K562 (cell line): ENCODE measurements around the gene PGPEP1. TPM values are rescaled to one million over a fixed set of nuclear protein-coding genes. Genes with fewer than 3 reads are reported as not detected.

Experiments used
- ATAC-seq: fragments of 200-7000 bp; cut with Tn5 transposase; 3 replicates; pipeline ENCODE4 v1.9.1; 2020; ENCODE audit warnings: moderate library complexity
- BruUV-seq: library from RNA; stranded (reverse); fragments of 400-500 nt; replicated peaks from 2 replicates; lab custom pipeline; 2021; lab: Mats Ljungman, UMichigan
- CTCF ChIA-PET: fragments of 300-600 bp; formaldehyde crosslinking; extraction: SDS; loops from one replicate; lab custom pipeline; 2021; ENCODE audit warnings: low intra/inter-chr PET ratio; lab: Yijun Ruan, JAX
- POLR2A ChIA-PET: fragments of 300-600, 350-650 bp; sonication (Branson Sonifier 250); formaldehyde crosslinking; extraction: SDS; loops from one replicate; lab custom pipeline; 2021; ENCODE audit warnings: antibody characterized with exemption, inconsistent platforms; lab: Yijun Ruan, JAX
- DNase-seq, 4 experiments: peaks; one replicate each; pipeline versions ENCODE4 v3.0.0 to v3.0.0-alpha.2; 2011 to 2018; ENCODE audit warnings: low spot score in 3 of 4, mixed read lengths in 3 of 4; ENCODE audit errors: extremely low read depth in 1 of 4
- FAIRE-seq: peaks from 2 replicates; lab custom pipeline; 2011; peaks lifted over from hg19 to GRCh38; lab: Jason Lieb, UNC
- H2AFZ ChIP-seq: 2 replicates; pipeline ENCODE4 v1.6.0; 2011; ENCODE audit warnings: low read depth, low read length, control low read depth, inconsistent platforms
- H3K27ac ChIP-seq: fragments of 200-600 bp; 3 replicates; pipeline ENCODE4 v1.8.0; 2011; ENCODE audit warnings: low read depth, mild to moderate bottlenecking, control low read depth, inconsistent platforms, low read length, moderate library complexity, mixed read lengths; ENCODE audit errors: extremely low read depth
- H3K27me3 ChIP-seq, 2 experiments: fragments of 300-600 bp in 1 of 2; 2 replicates in 1 of 2; 3 replicates in 1 of 2; pipeline versions ENCODE4 v1.6.0 to v1.8.0; 2011; ENCODE audit warnings: inconsistent platforms in 2 of 2, low read length in 2 of 2, mild to moderate bottlenecking in 1 of 2, mixed read lengths in 1 of 2, moderate library complexity in 1 of 2; ENCODE audit not compliant: control insufficient read depth in 2 of 2, insufficient read depth in 2 of 2
- H3K36me3 ChIP-seq: fragments of 300-600 bp; 3 replicates; pipeline ENCODE4 v1.8.0; 2011; ENCODE audit warnings: mild to moderate bottlenecking, low read length, inconsistent platforms; ENCODE audit not compliant: control insufficient read depth, insufficient read depth
- H3K4me1 ChIP-seq, 2 experiments: fragments of 200-600 bp in 1 of 2; replicated peaks in 1 of 2; 2 replicates in 1 of 2; 3 replicates in 1 of 2; pipeline versions ENCODE4 v1.5.1 to v1.8.0; 2011; ENCODE audit warnings: inconsistent platforms in 2 of 2, low read length in 2 of 2, mild to moderate bottlenecking in 1 of 2, mixed read lengths in 1 of 2, moderate library complexity in 1 of 2; ENCODE audit not compliant: control insufficient read depth in 2 of 2, insufficient read depth in 2 of 2
- H3K4me2 ChIP-seq: 2 replicates; pipeline ENCODE4 v1.6.1; 2011; ENCODE audit warnings: low read length, control low read depth, inconsistent platforms, mixed read lengths; ENCODE audit not compliant: insufficient read depth
- H3K4me3 ChIP-seq: fragments of 200-600 bp; sonication (generic), shearing (Covaris generic); 2 replicates; pipeline ENCODE4 v1.5.1; 2016; ENCODE audit warnings: control low read depth, inconsistent platforms
- H3K79me2 ChIP-seq: fragments of 200-600 bp; 3 replicates; pipeline ENCODE4 v1.8.0; 2011; ENCODE audit warnings: low read length, inconsistent platforms; ENCODE audit not compliant: control insufficient read depth, insufficient read depth
- H3K9ac ChIP-seq, 2 experiments: 2 replicates each; pipeline versions ENCODE4 v1.6.0 to v1.6.1; 2011; ENCODE audit warnings: low read depth in 2 of 2, low read length in 2 of 2, control low read depth in 1 of 2, inconsistent platforms in 1 of 2, mild to moderate bottlenecking in 1 of 2, mixed read lengths in 1 of 2; ENCODE audit not compliant: insufficient read depth in 1 of 2
- H3K9me1 ChIP-seq: one replicate; pipeline ENCODE4 v1.6.0; 2011; ENCODE audit warnings: inconsistent platforms, mild to moderate bottlenecking, low read length, moderate library complexity; ENCODE audit not compliant: control insufficient read depth, insufficient read depth
- H3K9me3 ChIP-seq: replicated peaks from 2 replicates; pipeline ENCODE4 v1.5.1; 2011; ENCODE audit warnings: low read depth, low read length, inconsistent platforms; ENCODE audit not compliant: control insufficient read depth, insufficient read depth
- H4K20me1 ChIP-seq: replicated peaks from 2 replicates; pipeline ENCODE4 v1.6.1; 2011; ENCODE audit warnings: low read length, inconsistent platforms, mixed read lengths; ENCODE audit not compliant: control insufficient read depth, insufficient read depth
- MAZ ChIP-seq, 2 experiments: fragments of 450-650 bp in 1 of 2; sonication (generic) in 1 of 2; formaldehyde crosslinking; IDR thresholded peaks in 1 of 2; conservative IDR thresholded peaks in 1 of 2; 2 replicates each; pipeline versions ENCODE4 v1.4.0 to v1.5.0; 2020; ENCODE audit warnings: mild to moderate bottlenecking in 1 of 2, missing genetic modification reagents in 1 of 2
- MCM7 ChIP-seq, 2 experiments: fragments of 450-650 bp; IDR thresholded peaks; 2 replicates each; pipeline ENCODE4 v1.6.1; 2016 to 2018
- POU5F1 ChIP-seq: fragments of 150-350 bp; IDR thresholded peaks from 2 replicates; pipeline ENCODE4 v1.6.1; 2014; ENCODE audit warnings: borderline replicate concordance, low read length, low read depth, mild to moderate bottlenecking; ENCODE audit not compliant: partially characterized antibody
- RBFOX2 ChIP-seq: fragments of 200-400 bp; formaldehyde crosslinking; IDR thresholded peaks from 2 replicates; pipeline ENCODE4 v1.6.1; 2017; ENCODE audit warnings: low read depth, mild to moderate bottlenecking, low read length, moderate library complexity
- RBM34 ChIP-seq: fragments of 200-400 bp; formaldehyde crosslinking; IDR thresholded peaks from 2 replicates; pipeline ENCODE4 v1.6.1; 2018; ENCODE audit warnings: low read length, borderline replicate concordance; ENCODE audit not compliant: insufficient read depth
- TBP ChIP-seq: optimal IDR thresholded peaks from 2 replicates; pipeline ENCODE3; 2011; ENCODE audit warnings: low read depth, low read length, improper control_type of control experiment
- ZNF512 ChIP-seq: IDR thresholded peaks from 2 replicates; pipeline ENCODE4 v1.6.1; 2016; ENCODE audit warnings: missing genetic modification characterization, missing compliant biosample characterization
- WGBS: fragments of 100-300 bp; shearing (Covaris generic); methylation state at CpG from one replicate; pipeline ENCODE4 v1.1.6; 2016; ENCODE audit warnings: low coverage, mixed read lengths; ENCODE audit not compliant: insufficient coverage; ENCODE audit errors: missing lambda C conversion rate; 5-methylcytosine and 5-hydroxymethylcytosine counted together
- in situ Hi-C: fragments of 300-500 bp; cut with MboI; formaldehyde crosslinking; loops from 4 replicates; pipeline ENCODE4 v1.15.0; 2018; ENCODE audit warnings: inconsistent platforms, mixed read lengths
- intact Hi-C: fragments of 100-400 bp; cut with micrococcal nuclease; formaldehyde crosslinking; loops from 2 replicates; pipeline ENCODE4 v1.14.2; 2022
- polyA plus RNA-seq, 8 experiments: library from polyadenylated mRNA; depleted of rRNA in 4 of 8; stranded (reverse) in 5 of 8; unstranded in 3 of 8; fragments of >200 nt; fragmentation: Nextera tagmentation in 2 of 8; fragmentation: Illumina TruSeq in 1 of 8; extraction: Ambion mirVana in 2 of 8; extraction: Trizol in 1 of 8; gene quantifications; 2 replicates each; pipeline versions ENCODE4 v1.2.1 to v1.2.3, GENCODE V29; 2011 to 2014; ENCODE audit warnings: inconsistent platforms in 1 of 8, missing spikeins in 1 of 8
- total RNA-seq, 7 experiments: library from RNA; depleted of rRNA in 6 of 7; stranded (reverse); fragments of >200 nt in 6 of 7; fragmentation: Illumina TruSeq in 2 of 7; extraction: Trizol in 2 of 7; gene quantifications; 2 replicates each; pipeline versions ENCODE4 v1.2.1 to v1.2.3, GENCODE V29; 2011 to 2021; ENCODE audit warnings: low replicate concordance in 1 of 7

The PGPEP1 gene
- total and polyA plus RNA-seq, 9 of the 15 experiments (the other 6 are each of a cell fraction or from before 2014, with no cell fraction given), result 10.0 to 69.6 (median 33.5) TPM

- POLR2A ChIA-PET, result interaction anchor here (1.0 kb wide), 1 partner anchor 9 kb away, joined by 3 read pairs; no protein-coding TSS in a partner anchor
- Histone ChIP-seq H3K4me1 (peaks cover 0 to 62% of the 10 kb centered on the region in 2 experiments; a peak in 3 of 5 replicates), H3K27ac (no peak overlapping the region), H4K20me1 (no peaks in the 10 kb centered on the region), H3K79me2 (peaks cover 25% of the 10 kb centered on the region), H3K9ac (peak overlapping the region in 1 of 2 experiments; percentile 46; a peak in 2 of 4 replicates), H3K9me3 (no peaks in the 10 kb centered on the region)
- 93% methylated on average over 13 of the region's 13 CpGs for WGBS
- intact Hi-C loops, result no loop called here
- no peak for ATAC-seq
- TF ChIP-seq ZNF512 (tag), result no peak
- TF ChIP-seq RBFOX2, result peak; percentile 24; the same call in 1 of the 2 replicates
- TF ChIP-seq, all 486 proteins: peak for 1
- DNase-seq (peak in 1 of 4 experiments; percentile 11), FAIRE-seq (no peak)
- H3K36me3 ChIP-seq, result peaks cover 99% of the 10 kb centered on the region
- no peak overlapping the region for H2AFZ ChIP-seq
- in situ Hi-C loops, result no loop called here
- no peak overlapping the region for H3K4me2 ChIP-seq
- H3K9me1 ChIP-seq, result no peaks in the 10 kb centered on the region
- no peaks in the 10 kb centered on the region for H3K27me3 ChIP-seq
- no peak overlapping the region for H3K4me3 ChIP-seq
- CTCF ChIA-PET, result no interaction called here
- no TSS peak for BruUV-seq
These were observed 29.4 kb upstream of the PGPEP1 start for GRCh38 chr19:18310966-18311365.

- Histone ChIP-seq H3K79me2 (peaks cover 32% of the 10 kb centered on the region), H3K27ac (no peak overlapping the region), H3K4me2 (no peak overlapping the region), H3K36me3 (peaks cover 99% of the 10 kb centered on the region), H3K9me1 (no peaks in the 10 kb centered on the region), H3K4me3 (no peak overlapping the region), H3K27me3 (no peaks in the 10 kb centered on the region), H2AFZ (no peak overlapping the region), H3K9ac (peak overlapping the region in 1 of 2 experiments; percentile 46; a peak in 2 of 4 replicates), H3K9me3 (no peaks in the 10 kb centered on the region), H4K20me1 (no peaks in the 10 kb centered on the region), H3K4me1 (peaks cover 0 to 58% of the 10 kb centered on the region in 2 experiments; a peak in 3 of 5 replicates)
- WGBS, result 92% methylated on average over 18 of the region's 22 CpGs
- CTCF ChIA-PET, result no interaction called here
- no peak for TF ChIP-seq POU5F1
- no peak for TF ChIP-seq MCM7 (IDR thresholded peaks at IDR 0.05)
- no peak for TF ChIP-seq RBM34
- TF ChIP-seq TBP, result no peak
- 0 out of 2 replicates have a peak, but pooled peaks have one; percentile 19 for TF ChIP-seq RBFOX2
- no peak for TF ChIP-seq MAZ (CRISPR knock-in tag; conservative IDR thresholded peaks at IDR 0.05 in 1 of 2, IDR thresholded peaks at IDR 0.05 in 1 of 2)
- no peak for ATAC-seq
- intact Hi-C loops (no loop called here), in situ Hi-C loops (no loop called here)
- POLR2A ChIA-PET, result interaction anchor here (0.9 kb wide), 1 partner anchor 32 kb away, joined by 3 read pairs; no protein-coding TSS in a partner anchor
- peak in 1 of 4 experiments; percentile 20 for DNase-seq
- BruUV-seq, result no TSS peak
- no peak for FAIRE-seq
These were observed 28.8 kb upstream of the PGPEP1 start for GRCh38 chr19:18311502-18312091.
